ENCODE results near the gene TBC1D30. TPM values are rescaled to one million over a fixed set of nuclear protein-coding genes. Genes with fewer than 3 reads are reported as not detected.

TBC1D30 gene
- total and polyA plus RNA-seq, 9 of the 15 experiments (the other 6 are each of a cell fraction or from before 2014, with no cell fraction given): 0.07 to 0.55 (median 0.20) TPM; not detected in 1

DNA sequence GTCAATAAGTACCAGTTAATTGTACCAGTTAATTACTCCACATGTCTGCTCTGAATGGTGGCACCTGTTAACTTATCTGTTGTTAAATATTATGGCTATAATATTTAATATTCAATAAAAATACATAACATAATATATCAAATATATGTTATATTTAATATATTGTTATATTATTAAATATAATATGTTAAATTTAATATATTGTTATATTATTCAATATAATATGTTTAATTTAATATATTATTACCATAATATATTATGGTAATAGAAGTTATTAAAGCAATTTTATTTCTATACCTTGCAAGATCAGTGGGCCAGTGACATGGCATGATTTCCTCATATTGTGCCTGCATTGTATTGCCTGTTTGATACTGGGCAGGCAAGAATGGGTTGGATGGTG lies 98.4 kb downstream of the TBC1D30 start:
- DNase-seq (ENCODE audit: extremely low read depth in 1 of 4, low spot score in 3 of 4) (no peak), FAIRE-seq (no peak), ATAC-seq (no peak)
- Histone ChIP-seq H3K27ac (ENCODE audit: extremely low read depth, low read depth, low read length) (no peak overlapping the region), H3K36me3 (ENCODE audit: control insufficient read depth, insufficient read depth, low read length) (no peaks in the 10 kb centered on the region), H3K4me2 (ENCODE audit: insufficient read depth, low read length) (no peak overlapping the region), H2AFZ (ENCODE audit: low read depth, low read length) (no peak overlapping the region), H3K9ac (ENCODE audit: insufficient read depth in 1 of 2, low read depth in 2 of 2, low read length in 2 of 2) (no peak overlapping the region), H3K9me1 (ENCODE audit: control insufficient read depth, insufficient read depth, low read length) (no peaks in the 10 kb centered on the region), H3K9me3 (replicated peaks; ENCODE audit: control insufficient read depth, insufficient read depth, low read depth, low read length) (no peaks in the 10 kb centered on the region), H3K79me2 (ENCODE audit: control insufficient read depth, insufficient read depth, low read length) (no peaks in the 10 kb centered on the region), H3K27me3 (ENCODE audit: control insufficient read depth in 2 of 2, insufficient read depth in 2 of 2, low read length in 2 of 2) (no peaks in the 10 kb centered on the region), H3K4me1 (replicated peaks in 1 of 2; ENCODE audit: control insufficient read depth in 2 of 2, insufficient read depth in 2 of 2, low read length in 2 of 2) (no peaks in the 10 kb centered on the region), H4K20me1 (replicated peaks; ENCODE audit: control insufficient read depth, insufficient read depth, low read length) (no peaks in the 10 kb centered on the region), H3K4me3 (no peak overlapping the region)
- CTCF ChIA-PET (ENCODE audit: low intra/inter-chr PET ratio): no interaction called here
- in situ Hi-C loops (cut with MboI): no loop called here
- intact Hi-C loops (cut with micrococcal nuclease): no loop called here
- BruUV-seq (replicated peaks): no TSS peak
- POLR2A ChIA-PET: no interaction called here
- TF ChIP-seq, protein P1, sequence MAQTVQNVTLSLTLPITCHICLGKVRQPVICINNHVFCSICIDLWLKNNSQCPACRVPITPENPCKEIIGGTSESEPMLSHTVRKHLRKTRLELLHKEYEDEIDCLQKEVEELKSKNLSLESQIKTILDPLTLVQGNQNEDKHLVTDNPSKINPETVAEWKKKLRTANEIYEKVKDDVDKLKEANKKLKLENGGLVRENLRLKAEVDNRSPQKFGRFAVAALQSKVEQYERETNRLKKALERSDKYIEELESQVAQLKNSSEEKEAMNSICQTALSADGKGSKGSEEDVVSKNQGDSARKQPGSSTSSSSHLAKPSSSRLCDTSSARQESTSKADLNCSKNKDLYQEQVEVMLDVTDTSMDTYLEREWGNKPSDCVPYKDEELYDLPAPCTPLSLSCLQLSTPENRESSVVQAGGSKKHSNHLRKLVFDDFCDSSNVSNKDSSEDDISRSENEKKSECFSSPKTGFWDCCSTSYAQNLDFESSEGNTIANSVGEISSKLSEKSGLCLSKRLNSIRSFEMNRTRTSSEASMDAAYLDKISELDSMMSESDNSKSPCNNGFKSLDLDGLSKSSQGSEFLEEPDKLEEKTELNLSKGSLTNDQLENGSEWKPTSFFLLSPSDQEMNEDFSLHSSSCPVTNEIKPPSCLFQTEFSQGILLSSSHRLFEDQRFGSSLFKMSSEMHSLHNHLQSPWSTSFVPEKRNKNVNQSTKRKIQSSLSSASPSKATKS (CRISPR knock-in tag; IDR thresholded peaks at IDR 0.05): no peak
- TF ChIP-seq ZNF165 (CRISPR knock-in tag; IDR thresholded peaks at IDR 0.05; ENCODE audit: borderline replicate concordance) (no peak), SREBF1 (IDR thresholded peaks at IDR 0.05; ENCODE audit: borderline replicate concordance, low read depth, low read length) (no peak), HNRNPH1 (optimal IDR thresholded peaks at IDR 0.05; ENCODE audit: low read depth, low read length) (no peak), KLF16 (IDR thresholded peaks at IDR 0.05) (no peak), NEUROD1 (IDR thresholded peaks at IDR 0.05; ENCODE audit: borderline replicate concordance, low read depth, low read length, partially characterized antibody) (no peak), ZNF232 (CRISPR knock-in tag; IDR thresholded peaks at IDR 0.05) (no peak), ID3 (CRISPR knock-in tag; IDR thresholded peaks at IDR 0.05) (no peak), ID3 (tag; IDR thresholded peaks at IDR 0.05) (no peak), ZNF444 (CRISPR knock-in tag; IDR thresholded peaks at IDR 0.05) (no peak), CSDE1 (IDR thresholded peaks at IDR 0.05) (no peak)
- TF ChIP-seq, protein P2, sequence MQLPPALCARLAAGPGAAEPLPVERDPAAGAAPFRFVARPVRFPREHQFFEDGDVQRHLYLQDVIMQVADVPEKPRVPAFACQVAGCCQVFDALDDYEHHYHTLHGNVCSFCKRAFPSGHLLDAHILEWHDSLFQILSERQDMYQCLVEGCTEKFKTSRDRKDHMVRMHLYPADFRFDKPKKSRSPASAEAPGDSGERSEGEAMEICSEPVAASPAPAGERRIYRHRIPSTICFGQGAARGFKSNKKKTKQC (CRISPR knock-in tag; IDR thresholded peaks at IDR 0.05): no peak
- TF ChIP-seq, protein P3, sequence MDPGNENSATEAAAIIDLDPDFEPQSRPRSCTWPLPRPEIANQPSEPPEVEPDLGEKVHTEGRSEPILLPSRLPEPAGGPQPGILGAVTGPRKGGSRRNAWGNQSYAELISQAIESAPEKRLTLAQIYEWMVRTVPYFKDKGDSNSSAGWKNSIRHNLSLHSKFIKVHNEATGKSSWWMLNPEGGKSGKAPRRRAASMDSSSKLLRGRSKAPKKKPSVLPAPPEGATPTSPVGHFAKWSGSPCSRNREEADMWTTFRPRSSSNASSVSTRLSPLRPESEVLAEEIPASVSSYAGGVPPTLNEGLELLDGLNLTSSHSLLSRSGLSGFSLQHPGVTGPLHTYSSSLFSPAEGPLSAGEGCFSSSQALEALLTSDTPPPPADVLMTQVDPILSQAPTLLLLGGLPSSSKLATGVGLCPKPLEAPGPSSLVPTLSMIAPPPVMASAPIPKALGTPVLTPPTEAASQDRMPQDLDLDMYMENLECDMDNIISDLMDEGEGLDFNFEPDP (CRISPR knock-in tag; IDR thresholded peaks at IDR 0.05): no peak
- TF ChIP-seq, protein P4, sequence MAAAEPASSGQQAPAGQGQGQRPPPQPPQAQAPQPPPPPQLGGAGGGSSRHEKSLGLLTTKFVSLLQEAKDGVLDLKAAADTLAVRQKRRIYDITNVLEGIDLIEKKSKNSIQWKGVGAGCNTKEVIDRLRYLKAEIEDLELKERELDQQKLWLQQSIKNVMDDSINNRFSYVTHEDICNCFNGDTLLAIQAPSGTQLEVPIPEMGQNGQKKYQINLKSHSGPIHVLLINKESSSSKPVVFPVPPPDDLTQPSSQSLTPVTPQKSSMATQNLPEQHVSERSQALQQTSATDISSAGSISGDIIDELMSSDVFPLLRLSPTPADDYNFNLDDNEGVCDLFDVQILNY (CRISPR knock-in tag; IDR thresholded peaks at IDR 0.05): no peak
- TF ChIP-seq, protein P5, sequence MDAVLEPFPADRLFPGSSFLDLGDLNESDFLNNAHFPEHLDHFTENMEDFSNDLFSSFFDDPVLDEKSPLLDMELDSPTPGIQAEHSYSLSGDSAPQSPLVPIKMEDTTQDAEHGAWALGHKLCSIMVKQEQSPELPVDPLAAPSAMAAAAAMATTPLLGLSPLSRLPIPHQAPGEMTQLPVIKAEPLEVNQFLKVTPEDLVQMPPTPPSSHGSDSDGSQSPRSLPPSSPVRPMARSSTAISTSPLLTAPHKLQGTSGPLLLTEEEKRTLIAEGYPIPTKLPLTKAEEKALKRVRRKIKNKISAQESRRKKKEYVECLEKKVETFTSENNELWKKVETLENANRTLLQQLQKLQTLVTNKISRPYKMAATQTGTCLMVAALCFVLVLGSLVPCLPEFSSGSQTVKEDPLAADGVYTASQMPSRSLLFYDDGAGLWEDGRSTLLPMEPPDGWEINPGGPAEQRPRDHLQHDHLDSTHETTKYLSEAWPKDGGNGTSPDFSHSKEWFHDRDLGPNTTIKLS (IDR thresholded peaks at IDR 0.05; ENCODE audit: borderline replicate concordance, low read depth): no peak
